Measurements from ENCODE around the gene PI4KA. TPM values are rescaled to one million over a fixed set of nuclear protein-coding genes. Genes with fewer than 3 reads are reported as not detected.
A peak's percentile ranks its signal among the peaks of the same experiment; 100 is the strongest.
"Not testable (repeated sequence)": the region's sequence is repeated elsewhere in the genome, so short reads cannot be mapped to it uniquely, and the experiment has no call there.

PI4KA gene
- total RNA-seq: 10 to 100 TPM; 55.0 to 63.7 TPM

DNA sequence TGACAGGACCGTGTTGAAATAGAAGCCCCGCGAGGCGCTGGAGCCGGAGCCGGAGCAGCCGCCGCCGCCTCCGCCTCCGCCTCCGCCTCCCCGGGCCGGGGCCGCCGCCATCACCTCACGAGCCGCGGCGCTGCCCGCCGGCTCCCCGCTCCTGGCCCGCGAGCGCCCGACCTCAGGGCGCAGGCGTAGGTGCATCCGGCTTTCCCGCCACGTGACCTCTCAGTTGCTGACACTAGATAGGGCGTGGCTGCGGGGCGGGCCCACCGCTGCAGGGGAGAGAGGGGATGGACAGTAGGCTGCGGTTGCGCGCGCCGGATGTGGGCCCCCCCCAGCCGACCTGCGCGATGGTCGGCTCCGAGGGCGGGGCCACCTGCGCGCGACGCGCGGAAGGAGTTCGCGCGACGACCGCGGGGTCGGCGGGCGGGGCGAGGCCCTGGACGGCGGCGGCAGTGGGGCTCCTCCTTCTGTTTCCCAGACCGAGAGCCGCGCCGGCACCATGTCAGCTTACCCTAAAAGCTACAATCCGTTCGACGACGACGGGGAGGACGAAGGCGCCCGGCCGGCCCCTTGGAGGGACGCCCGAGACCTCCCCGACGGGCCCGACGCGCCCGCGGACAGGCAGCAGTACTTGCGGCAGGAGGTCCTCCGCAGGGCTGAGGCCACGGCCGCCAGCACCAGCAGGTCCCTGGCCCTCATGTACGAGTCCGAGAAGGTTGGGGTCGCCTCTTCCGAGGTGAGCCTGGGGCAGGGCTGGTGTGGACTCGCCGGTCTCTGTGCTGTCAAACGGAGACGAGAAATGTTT, at the start of gene PI4KA, which contains the start of gene SNAP29:
Gene PI4KA, minus strand, starts transcription at position 197 of the 802 bp plus-strand sequence. Its CDS starts 86 bp downstream, at position 111.
Gene SNAP29, plus strand, starts transcription at position 393 of the 802 bp plus-strand sequence. Its CDS starts 104 bp downstream, at position 497.
- H3K27ac Mint-ChIP-seq: peak within 1 kb of the TSS; percentile 77
- intact Hi-C loops (cut with micrococcal nuclease): loop anchor here (1.0 to 5.0 kb wide), 7 partner anchors 16 to 307 kb away; partner anchors contain the start of genes CRKL, LZTR1 and THAP7
- CTCF ChIA-PET: no interaction called here
- peaks cover 46% of the 10 kb centered on the region for H3K4me1 Mint-ChIP-seq (ENCODE audit: low read depth)
- H3K27me3 Mint-ChIP-seq (ENCODE audit: low read depth): no peaks in the 10 kb centered on the region
- no peaks in the 10 kb centered on the region for H3K9me3 Mint-ChIP-seq
- H3K36me3 Mint-ChIP-seq (ENCODE audit: low read depth): peaks cover 8% of the 10 kb centered on the region
- DNase-seq: peak; percentile 99
- peak within 1 kb of the TSS; percentile 90 for H3K4me3 Mint-ChIP-seq

DNA sequence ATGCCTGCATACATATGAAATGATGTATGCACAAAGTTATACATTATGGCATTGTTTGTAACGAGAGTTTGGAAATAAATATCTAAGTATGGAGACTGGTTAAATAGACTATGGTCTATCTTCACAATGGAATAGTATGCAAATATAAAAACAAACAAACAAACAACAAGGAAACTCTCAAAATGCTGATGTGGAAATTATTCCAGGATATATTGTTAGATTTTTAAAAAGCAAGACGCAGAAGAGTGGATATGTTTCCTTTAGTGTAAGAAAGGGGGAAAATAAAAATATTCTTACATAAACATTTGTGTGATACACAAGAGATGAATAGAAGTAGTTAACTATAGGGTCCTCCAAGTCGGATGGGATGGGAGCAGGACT, 47.8 kb upstream of the PI4KA start:
- H3K4me1 Mint-ChIP-seq (ENCODE audit: low read depth): peaks cover 5% of the 10 kb centered on the region
- CTCF ChIA-PET: interaction anchor here (1.1 kb wide), 1 partner anchor 20 kb away, joined by 3 read pairs; no protein-coding TSS in a partner anchor
- H3K4me3 Mint-ChIP-seq: no peak overlapping the region
- no peaks in the 10 kb centered on the region for H3K9me3 Mint-ChIP-seq
- peaks cover 2% of the 10 kb centered on the region for H3K27me3 Mint-ChIP-seq (ENCODE audit: low read depth)
- no peaks in the 10 kb centered on the region for H3K36me3 Mint-ChIP-seq (ENCODE audit: low read depth)
- intact Hi-C loops (cut with micrococcal nuclease): no loop called here
- no peak overlapping the region for H3K27ac Mint-ChIP-seq
- no peak for DNase-seq

DNA sequence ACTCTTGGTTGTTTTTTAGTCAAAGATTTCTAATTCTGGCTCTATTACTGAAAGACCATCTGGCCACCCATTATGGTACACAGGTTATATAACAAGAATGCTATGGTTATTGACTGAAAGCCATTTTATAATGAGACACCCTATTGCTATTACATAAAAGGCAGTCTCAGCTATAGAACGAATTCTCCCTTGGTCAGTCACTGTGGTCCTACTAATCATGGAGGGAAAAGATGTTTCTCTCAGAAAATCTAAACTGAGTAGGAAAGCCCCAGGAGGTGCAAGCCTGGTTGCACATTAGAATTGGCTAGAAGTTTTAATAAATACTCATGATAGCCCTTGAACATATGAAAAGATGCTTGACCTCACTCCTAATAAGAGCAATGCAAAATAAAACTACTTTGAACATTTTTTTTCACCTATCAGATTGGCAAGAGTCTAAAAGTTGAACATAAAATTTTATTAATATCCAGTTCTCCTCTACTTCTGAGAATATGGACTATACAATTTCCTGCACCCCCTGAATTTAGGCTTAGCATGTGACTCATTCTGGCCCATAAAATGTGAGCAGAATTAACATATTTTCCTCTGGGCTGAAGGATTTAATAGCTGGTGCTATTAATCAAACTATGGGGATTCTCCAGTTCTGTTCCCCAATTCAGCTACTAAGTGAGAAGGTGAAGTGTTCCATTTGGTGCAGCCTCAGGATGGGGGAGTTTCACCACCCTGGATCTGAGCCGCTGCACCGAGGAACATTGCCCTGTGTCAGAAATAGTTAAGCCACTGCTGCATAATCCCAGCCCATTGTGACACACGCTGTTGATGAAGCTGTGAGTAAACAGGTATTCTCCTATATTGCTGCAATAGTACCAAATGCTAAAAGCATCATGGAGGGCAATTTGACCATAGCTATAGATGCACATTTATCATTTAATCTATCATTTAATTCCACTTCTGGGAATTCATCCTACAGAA, 47.1 kb upstream of the PI4KA start:
- CTCF ChIA-PET: interaction anchor here (1.1 kb wide), 1 partner anchor 20 kb away, joined by 3 read pairs; no protein-coding TSS in a partner anchor
- H3K27me3 Mint-ChIP-seq (ENCODE audit: low read depth): peaks cover 2% of the 10 kb centered on the region
- DNase-seq: no peak
- no peak overlapping the region for H3K27ac Mint-ChIP-seq
- intact Hi-C loops (cut with micrococcal nuclease): no loop called here
- H3K4me1 Mint-ChIP-seq (ENCODE audit: low read depth): peaks cover 5% of the 10 kb centered on the region
- H3K9me3 Mint-ChIP-seq: no peaks in the 10 kb centered on the region
- H3K4me3 Mint-ChIP-seq: no peak overlapping the region
- H3K36me3 Mint-ChIP-seq (ENCODE audit: low read depth): no peaks in the 10 kb centered on the region

DNA sequence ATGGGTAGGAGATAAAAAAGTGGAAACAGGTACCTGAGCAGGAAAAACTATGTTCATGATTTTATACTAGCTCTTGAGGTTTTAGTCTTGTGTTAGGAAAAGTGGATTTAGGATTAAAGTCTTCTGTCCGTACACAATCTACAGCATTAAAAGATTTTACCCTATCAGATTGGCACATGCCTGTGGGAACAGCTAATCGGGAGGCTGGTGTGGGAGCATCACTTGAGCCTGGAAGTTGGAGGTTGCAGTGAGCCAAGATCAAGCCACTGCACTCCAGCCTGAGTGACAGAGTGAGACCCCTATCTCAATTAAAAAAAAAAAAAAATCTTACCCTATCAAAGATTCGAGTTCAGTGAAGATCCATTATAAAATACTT, 46.4 kb upstream of the PI4KA start:
- Mint-ChIP-seq H3K27ac (no peak overlapping the region), H3K36me3 (ENCODE audit: low read depth) (no peaks in the 10 kb centered on the region), H3K27me3 (ENCODE audit: low read depth) (peaks cover 2% of the 10 kb centered on the region), H3K4me3 (no peak overlapping the region), H3K4me1 (ENCODE audit: low read depth) (peaks cover 1% of the 10 kb centered on the region), H3K9me3 (no peaks in the 10 kb centered on the region)
- intact Hi-C loops (cut with micrococcal nuclease): no loop called here
- CTCF ChIA-PET: no interaction called here
- no peak for DNase-seq

DNA sequence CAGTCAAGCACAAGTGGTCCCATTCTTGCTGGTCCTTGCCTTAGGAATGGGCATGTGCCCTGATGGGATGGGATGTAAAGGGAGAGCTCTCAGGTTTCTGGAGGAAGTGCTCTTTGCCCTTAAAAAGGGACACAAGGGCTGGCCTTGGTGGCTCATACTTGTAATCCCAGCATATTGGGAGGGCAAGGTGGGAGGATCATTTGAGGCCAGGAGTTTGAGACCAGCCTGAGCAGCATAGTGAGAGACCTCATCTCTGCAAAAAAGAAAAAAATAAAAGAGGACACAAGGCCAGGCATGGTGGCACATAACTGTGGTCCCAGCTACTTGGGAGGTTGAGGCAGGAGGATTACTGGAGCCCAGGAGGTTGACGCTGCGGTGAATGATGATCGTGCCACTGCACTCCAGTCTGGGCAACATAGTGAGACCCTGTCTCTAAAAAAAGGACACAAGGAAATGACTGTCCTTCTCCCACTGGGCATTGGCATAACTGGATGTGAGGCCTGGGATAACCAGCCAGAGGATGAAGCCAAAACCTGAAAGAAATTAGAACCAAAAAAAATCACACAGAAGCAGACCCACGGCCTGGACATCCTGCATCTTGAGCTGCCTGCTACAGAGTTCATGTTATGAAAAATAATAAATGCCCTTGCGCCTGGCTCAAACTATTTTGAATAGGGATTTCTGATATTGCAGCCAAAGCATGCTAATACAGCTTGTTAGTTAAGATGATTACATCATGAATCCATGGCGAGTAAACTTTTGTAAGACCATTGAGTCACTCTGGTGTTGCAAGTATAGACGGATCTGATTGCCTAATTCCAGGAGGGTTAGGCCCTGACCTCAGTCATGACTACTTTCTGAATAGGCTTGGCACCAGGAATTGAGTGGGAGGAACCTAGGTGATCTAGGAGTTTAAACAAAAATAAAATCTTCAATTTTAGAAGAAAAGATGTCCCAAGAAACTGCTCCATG, 45.7 kb upstream of the PI4KA start:
- H3K36me3 Mint-ChIP-seq (ENCODE audit: low read depth): no peaks in the 10 kb centered on the region
- no peak overlapping the region for H3K4me3 Mint-ChIP-seq
- H3K4me1 Mint-ChIP-seq (ENCODE audit: low read depth): no peaks in the 10 kb centered on the region
- no peak overlapping the region for H3K27ac Mint-ChIP-seq
- H3K9me3 Mint-ChIP-seq: no peaks in the 10 kb centered on the region
- peaks cover 2% of the 10 kb centered on the region for H3K27me3 Mint-ChIP-seq (ENCODE audit: low read depth)
- CTCF ChIA-PET: interaction anchor here (0.6 kb wide), 2 partner anchors 42 to 51 kb away, joined by 3 to 4 read pairs; no protein-coding TSS in a partner anchor
- intact Hi-C loops (cut with micrococcal nuclease): no loop called here
- no peak for DNase-seq

DNA sequence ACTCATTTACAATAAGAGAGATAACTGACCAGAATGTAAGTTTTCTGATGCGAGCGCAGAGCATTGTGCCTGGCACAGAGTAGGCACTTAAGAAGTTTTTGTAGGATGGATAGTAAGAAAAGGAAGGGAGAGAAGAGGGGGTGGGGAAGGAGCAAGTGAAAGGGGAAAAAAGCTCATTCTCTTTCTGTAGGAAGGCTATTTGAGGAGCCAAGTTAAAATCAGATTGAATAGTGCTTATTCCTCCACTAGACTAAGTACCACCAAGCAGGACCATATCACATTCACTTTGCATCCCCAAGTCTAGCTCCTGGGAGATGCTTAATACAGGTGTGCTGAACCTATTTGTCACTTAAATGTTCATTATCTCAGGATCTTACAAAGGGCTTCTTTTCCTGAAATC, 44.5 kb upstream of the PI4KA start:
- no peak for DNase-seq
- intact Hi-C loops (cut with micrococcal nuclease): no loop called here
- no peaks in the 10 kb centered on the region for H3K9me3 Mint-ChIP-seq
- H3K4me3 Mint-ChIP-seq: no peak overlapping the region
- no peaks in the 10 kb centered on the region for H3K4me1 Mint-ChIP-seq (ENCODE audit: low read depth)
- peaks cover 1% of the 10 kb centered on the region for H3K27me3 Mint-ChIP-seq (ENCODE audit: low read depth)
- H3K36me3 Mint-ChIP-seq (ENCODE audit: low read depth): no peaks in the 10 kb centered on the region
- CTCF ChIA-PET: interaction anchor here (0.7 kb wide), 1 partner anchor 58 kb away, joined by 4 read pairs; no protein-coding TSS in a partner anchor
- H3K27ac Mint-ChIP-seq: no peak overlapping the region

DNA sequence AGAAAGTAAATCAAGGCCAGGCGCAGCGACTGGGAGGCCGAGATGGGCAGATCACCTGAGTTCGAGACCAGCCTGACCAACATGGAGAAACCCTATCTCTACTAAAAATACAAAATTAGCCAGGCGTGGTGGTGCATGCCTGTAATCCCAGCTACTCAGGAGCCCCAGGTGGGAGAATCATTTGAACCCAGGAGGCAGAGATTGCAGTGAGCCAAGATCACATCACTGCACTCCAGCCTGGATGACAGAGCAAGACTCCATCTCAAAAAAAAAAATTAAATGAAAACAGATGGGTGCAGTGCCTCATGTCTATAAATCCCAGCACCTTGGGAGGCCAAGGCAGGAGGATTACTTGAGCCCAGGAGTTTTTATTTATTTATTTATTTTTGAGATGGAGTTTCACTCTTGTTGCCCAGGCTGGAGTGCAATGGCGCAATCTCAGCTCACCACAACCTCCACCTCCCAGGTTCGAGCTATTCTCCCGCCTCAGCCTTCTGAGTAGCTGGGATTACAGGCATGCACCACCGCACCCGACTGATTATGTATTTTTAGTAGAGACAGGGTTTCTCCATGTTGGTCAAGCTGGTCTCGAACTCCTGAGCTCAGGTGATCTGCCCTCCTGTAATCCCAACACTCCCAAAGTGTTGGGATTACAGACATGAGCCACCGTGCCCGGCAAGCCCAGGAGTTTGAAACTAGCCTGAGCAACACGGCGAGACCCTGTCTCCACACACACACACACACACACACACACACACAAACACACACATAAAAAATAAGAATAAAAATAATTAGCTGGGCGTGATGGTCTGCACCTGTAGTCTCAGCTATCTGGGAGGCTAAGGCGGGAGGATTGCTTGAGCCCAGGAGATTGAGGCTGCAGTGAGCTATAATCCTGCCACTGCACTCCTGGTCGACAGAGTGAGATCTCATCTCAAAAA, 42.8 kb upstream of the PI4KA start:
- H3K4me3 Mint-ChIP-seq; H3K4me1 Mint-ChIP-seq (ENCODE audit: low read depth); intact Hi-C loops (cut with micrococcal nuclease); H3K9me3 Mint-ChIP-seq; H3K27me3 Mint-ChIP-seq (ENCODE audit: low read depth); DNase-seq; H3K36me3 Mint-ChIP-seq (ENCODE audit: low read depth); H3K27ac Mint-ChIP-seq: not testable (repeated sequence)
- CTCF ChIA-PET: interaction anchor here (0.7 kb wide), 1 partner anchor 756 kb away, joined by 3 read pairs; no protein-coding TSS in a partner anchor

DNA sequence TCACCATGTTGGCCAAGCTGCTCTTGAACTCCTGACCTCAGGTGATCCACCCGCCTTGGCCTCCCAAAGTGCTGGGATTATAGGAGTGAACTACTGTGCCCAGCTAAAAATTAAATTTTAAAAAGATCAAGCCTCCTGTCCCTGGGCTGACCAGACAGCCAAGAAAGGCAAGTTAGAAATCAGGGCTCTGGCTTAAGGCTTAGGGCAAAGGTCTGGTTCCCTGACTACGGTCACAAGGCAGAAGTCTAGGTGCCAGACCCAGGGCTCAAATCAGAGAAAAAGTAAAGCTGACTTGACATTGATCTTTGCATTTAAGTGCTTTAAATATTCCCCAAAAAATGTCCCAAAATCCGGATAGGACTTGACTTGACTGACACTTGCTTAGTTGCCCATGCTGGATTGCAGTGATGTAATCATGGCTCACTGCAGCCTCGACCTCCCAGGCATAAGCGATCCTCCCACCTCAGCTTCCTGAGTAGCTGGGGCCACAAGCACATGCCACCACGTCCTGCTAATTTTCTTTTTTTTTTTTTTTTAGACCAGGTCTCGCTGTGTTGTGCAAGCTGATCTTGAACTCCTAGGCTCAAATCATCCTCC, 41.3 kb upstream of the PI4KA start:
- no peak overlapping the region for H3K27ac Mint-ChIP-seq
- CTCF ChIA-PET: interaction anchor here (1.3 kb wide), 1 partner anchor 30 kb away, joined by 3 read pairs; no protein-coding TSS in a partner anchor
- intact Hi-C loops (cut with micrococcal nuclease): no loop called here

DNA sequence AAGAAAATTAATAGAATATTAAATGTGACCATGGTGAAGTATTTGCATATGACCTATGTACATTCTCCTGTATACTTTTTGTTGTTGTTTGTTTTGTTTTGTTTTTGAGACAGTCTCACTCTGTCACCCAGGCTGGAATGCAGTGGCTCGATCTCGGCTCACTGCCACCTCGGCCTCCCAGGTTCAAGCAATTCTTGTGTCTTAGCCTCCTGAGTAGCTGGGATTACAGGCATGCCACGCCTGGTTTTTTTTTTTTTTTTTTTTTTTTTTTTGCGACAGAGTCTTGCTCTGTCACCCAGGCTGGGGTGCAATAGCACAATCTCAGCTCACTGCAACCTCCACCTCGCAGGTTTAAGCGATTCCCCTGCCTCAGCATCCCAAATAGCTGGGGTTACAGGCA, 39.1 kb upstream of the PI4KA start:
- CTCF ChIA-PET: interaction anchor here (1.1 kb wide), 1 partner anchor 205 kb away, joined by 3 read pairs; no protein-coding TSS in a partner anchor
- H3K4me1 Mint-ChIP-seq (ENCODE audit: low read depth); H3K27ac Mint-ChIP-seq; H3K4me3 Mint-ChIP-seq; H3K9me3 Mint-ChIP-seq; DNase-seq; intact Hi-C loops (cut with micrococcal nuclease); H3K27me3 Mint-ChIP-seq (ENCODE audit: low read depth); H3K36me3 Mint-ChIP-seq (ENCODE audit: low read depth): not testable (repeated sequence)

More for the DNA sequence above, 41.3 kb upstream of the PI4KA start:
- Mint-ChIP-seq H3K4me3 (no peak overlapping the region), H3K4me1 (ENCODE audit: low read depth) (no peaks in the 10 kb centered on the region), H3K36me3 (ENCODE audit: low read depth) (no peaks in the 10 kb centered on the region), H3K27me3 (ENCODE audit: low read depth) (peaks cover 2% of the 10 kb centered on the region), H3K9me3 (no peaks in the 10 kb centered on the region)
- no peak for DNase-seq

DNA sequence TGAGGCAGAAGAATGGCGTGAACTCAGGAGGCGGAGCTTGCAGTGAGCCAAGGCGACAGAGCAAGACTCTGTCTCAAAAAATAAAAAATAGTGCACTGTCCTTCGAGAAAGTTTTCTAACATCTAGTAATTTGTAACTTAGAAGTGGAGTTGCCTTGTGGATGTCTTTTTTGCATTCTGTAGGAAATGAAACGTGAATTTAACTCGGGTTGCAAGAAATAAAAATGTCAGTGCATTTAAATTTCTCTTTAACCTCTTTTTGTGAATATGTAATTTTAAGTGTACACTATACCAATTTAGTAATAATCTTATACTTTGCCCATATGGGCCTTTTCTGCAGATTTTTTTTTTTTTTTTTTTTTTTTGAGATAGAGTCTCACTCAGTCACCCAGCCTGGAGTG, 32.4 kb upstream of the PI4KA start:
- H3K9me3 Mint-ChIP-seq: no peaks in the 10 kb centered on the region
- no peak for DNase-seq
- intact Hi-C loops (cut with micrococcal nuclease): no loop called here
- peaks cover 4% of the 10 kb centered on the region for H3K27me3 Mint-ChIP-seq (ENCODE audit: low read depth)
- no peaks in the 10 kb centered on the region for H3K4me1 Mint-ChIP-seq (ENCODE audit: low read depth)
- peaks cover 13% of the 10 kb centered on the region for H3K36me3 Mint-ChIP-seq (ENCODE audit: low read depth)
- no peak overlapping the region for H3K4me3 Mint-ChIP-seq
- H3K27ac Mint-ChIP-seq: no peak overlapping the region
- CTCF ChIA-PET: no interaction called here
